Left kidney (tissue), 2 donors: ENCODE results near the gene TRAF7. TPM values are rescaled to one million over a fixed set of nuclear protein-coding genes. Genes with fewer than 3 reads are reported as not detected.

Experiments used
- DNase-seq: peaks from one replicate; pipeline ENCODE4 v3.0.0-alpha.2; 2013
- polyA plus RNA-seq: library from polyadenylated mRNA; unstranded; fragments of 120-200 nt; gene quantifications from one replicate; pipeline ENCODE4 v1.2.1, GENCODE V29; 2013; ENCODE audit not compliant: insufficient read length

The TRAF7 gene
- polyA plus RNA-seq, 1 donor: 55.7 TPM

- DNase-seq: no peak
Measured at GRCh38 chr16:2180962-2181923, 25.7 kb downstream of the TRAF7 start.

GRCh38 chr16:2181952-2182351, 26.4 kb downstream of the TRAF7 start:
- no peak for DNase-seq

- no peak for DNase-seq
Measured at GRCh38 chr16:2183671-2184070, 28.1 kb downstream of the TRAF7 start.

- DNase-seq: no peak
Measured at GRCh38 chr16:2184346-2184745, 28.8 kb downstream of the TRAF7 start.

GRCh38 chr16:2184962-2185361, 29.4 kb downstream of the TRAF7 start:
- no peak for DNase-seq

- DNase-seq: no peak
Measured at GRCh38 chr16:2186064-2186463, 30.5 kb downstream of the TRAF7 start.

- DNase-seq: no peak
Measured at GRCh38 chr16:2186505-2186904, 30.9 kb downstream of the TRAF7 start.

- no peak for DNase-seq
Measured at GRCh38 chr16:2187212-2187611, 31.6 kb downstream of the TRAF7 start.

GRCh38 chr16:2188395-2188794, 32.8 kb downstream of the TRAF7 start:
- no peak for DNase-seq

- DNase-seq: no peak
Measured at GRCh38 chr16:2189252-2189893, 33.8 kb downstream of the TRAF7 start.

GRCh38 chr16:2190002-2190658, 34.5 kb downstream of the TRAF7 start:
- DNase-seq: no peak

GRCh38 chr16:2190659-2191445, 35.3 kb downstream of the TRAF7 start:
- no peak for DNase-seq

GRCh38 chr16:2191446-2191706, 35.8 kb downstream of the TRAF7 start:
- no peak for DNase-seq

GRCh38 chr16:2194166-2194834, 38.7 kb downstream of the TRAF7 start:
- peak; percentile 27 for DNase-seq

- peak; percentile 56 for DNase-seq
Measured at GRCh38 chr16:2194852-2195321, 39.3 kb downstream of the TRAF7 start.

- no peak for DNase-seq
Measured at GRCh38 chr16:2195322-2196161, 40.0 kb downstream of the TRAF7 start.

- no peak for DNase-seq
Measured at GRCh38 chr16:2196162-2196980, 40.8 kb downstream of the TRAF7 start, which contains the start of gene CASKIN1. CASKIN1 (minus strand) TSS chr16:2196605; CDS start chr16:2196432, 173 bp downstream.

- DNase-seq: no peak
Measured at GRCh38 chr16:2196981-2197511, 41.5 kb downstream of the TRAF7 start.

GRCh38 chr16:2197765-2198164, 42.2 kb downstream of the TRAF7 start:
- no peak for DNase-seq
